ENCODE measurements around the gene LYST.

GRCh38 chr1:235841938-235842545, 24.7 kb downstream of the LYST start:
- TF ChIP-seq EZH2 (IDR thresholded peaks at IDR 0.05; ENCODE audit: low read length, missing control alignments) (no peak), CTCF (conservative IDR thresholded peaks at IDR 0.05 in 1 of 2, IDR thresholded peaks at IDR 0.05 in 1 of 2; ENCODE audit: low read depth in 1 of 2, low read length in 2 of 2) (no peak)

All from fibroblast of lung (primary cell).